Stimulated activated CD4-positive, alpha-beta T cell treated with anti-CD3 and anti-CD28 coated beads, Interleukin-15, amount 100 ng/mL, for 1 hour (primary cell): ENCODE data around the gene PPP2R2D.
"Not testable (repeated sequence)": the region's sequence is repeated elsewhere in the genome, so short reads cannot be mapped to it uniquely, and the experiment has no call there.

ENCODE experiments used
- DNase-seq, 2 donors: peaks; one replicate each; pipeline ENCODE4 v3.0.0-alpha.2; 2020; ENCODE audit warnings: low read depth in 1 of 2, low spot score in 1 of 2

PPP2R2D gene

DNA sequence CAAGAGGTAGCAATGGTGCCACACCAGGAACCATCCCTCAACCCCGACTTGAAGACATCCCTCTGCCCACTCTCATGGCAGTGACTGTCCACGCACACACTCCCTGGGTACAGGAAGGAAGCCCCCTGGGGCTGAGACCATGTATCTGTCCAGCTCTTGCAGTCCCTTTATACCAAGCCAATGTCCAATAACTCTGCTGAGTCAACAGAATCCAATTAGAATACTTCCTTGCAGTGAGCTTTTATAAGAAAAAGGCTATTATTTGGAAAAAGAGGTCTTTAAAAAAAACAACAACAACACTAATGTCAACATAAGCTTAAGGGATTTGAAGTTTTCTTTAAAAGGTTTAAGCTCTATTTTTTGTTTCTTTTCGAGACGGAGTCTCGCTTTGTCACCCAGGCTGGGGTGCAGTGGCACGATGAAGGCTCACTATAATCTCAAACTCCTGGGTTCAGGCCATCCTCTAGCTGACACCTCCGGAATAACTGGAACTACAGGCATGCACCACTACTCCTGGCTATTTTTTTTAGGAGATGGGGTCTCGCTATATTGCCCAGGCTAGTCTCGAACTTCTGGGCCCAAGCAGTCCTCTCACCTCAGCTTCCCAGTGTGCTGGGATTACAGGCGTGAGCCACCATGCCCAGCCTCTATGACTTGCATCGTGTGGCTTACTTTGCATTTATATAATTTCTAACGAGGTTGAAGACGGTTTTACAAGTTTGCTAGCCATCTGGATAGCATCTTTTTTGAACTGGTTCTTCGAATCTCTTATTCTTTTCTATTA lies 73.4 kb downstream of the PPP2R2D start:
- DNase-seq, result no peak

DNA sequence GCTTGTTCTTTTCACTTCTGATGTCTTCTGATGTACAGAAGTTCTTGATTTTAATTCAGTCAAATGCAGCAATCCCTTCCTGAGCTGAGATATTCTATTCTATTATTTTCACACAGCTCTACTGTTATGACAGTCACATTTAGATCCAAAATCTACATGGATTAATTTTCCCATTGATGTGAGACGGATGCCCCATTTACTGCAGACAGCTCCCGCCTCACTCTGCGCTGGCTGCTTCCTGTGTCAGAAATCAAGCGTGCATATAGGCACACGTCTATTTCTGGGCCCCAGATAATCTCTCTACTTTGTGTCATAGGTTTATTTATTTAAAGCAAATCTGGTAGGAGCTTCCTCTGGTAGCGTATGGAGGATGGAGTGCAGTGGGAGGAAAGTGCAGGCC lies 74.2 kb downstream of the PPP2R2D start:
- no peak for DNase-seq

DNA sequence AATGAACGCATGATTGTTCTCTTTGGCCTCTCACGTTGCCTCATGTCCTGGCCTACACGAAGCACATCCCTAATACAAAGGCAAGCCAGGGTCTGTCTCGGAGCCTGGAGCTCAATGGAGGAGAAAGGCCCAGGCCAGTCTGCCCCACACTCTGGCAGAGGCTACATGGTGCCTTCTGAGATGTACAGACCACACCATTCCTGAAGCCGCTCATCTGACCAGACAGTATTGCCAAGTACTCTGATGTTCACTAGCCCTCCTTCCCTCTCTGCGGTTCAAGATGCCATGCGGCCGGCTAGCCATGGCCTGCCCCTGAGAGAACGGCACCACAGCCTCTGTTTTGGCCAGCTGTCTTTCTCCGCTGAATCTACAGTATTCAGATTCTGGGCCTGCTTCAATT lies 75.0 kb downstream of the PPP2R2D start:
- no peak for DNase-seq

DNA sequence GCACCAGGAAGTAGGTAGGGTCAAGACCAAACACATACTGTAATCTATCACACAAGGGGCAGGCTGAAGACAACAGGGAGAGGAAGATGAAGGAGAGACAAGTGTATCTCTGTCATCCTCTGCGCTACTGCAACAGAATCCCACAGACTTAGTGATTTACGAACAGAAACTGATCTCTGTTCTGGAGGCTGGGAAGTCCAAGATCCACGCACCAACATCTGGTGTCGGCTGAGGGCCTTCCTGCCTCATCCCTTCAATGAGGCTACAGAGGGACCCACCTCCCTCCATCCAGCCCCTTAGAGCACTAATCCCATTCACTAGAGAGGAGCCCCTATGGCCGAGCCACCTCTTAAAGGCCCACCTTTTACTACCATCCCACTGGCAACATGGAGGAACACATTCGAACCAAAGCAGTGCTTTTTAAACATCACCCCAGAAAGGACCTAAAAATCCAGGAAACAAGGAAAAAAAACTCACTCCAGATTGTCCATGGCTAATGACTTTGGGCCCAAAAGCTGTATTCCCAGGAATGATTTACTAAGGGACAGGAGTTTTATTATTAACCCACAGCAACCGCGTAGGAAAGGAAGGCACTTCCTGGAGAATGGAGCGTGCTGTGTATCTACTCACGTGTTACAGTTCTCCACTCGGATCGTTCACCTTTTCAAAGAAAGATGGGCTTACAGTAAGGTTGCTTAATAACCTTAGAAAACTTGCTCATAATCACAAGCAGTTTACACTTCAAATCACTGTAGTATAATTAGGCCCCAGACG lies 76.7 kb downstream of the PPP2R2D start:
- no peak for DNase-seq

DNA sequence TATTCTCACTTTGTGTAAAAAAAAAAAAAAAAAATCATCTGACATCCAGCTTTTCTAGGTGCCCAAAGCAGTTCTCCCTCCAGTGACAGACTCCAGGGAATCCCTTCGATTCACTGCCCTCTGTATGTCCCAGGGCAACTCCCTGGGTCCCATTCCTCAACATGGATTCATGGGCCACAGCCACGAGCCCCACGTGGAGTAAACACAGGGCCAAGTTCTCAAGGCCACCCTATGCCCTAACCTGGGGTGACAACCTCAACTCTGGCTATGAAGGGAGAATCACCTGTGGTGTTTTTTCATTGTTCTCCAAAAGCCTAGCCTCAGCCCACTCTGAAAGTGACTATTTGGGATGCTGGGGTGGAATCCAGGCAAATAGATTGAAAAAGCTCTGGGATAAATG lies 77.6 kb downstream of the PPP2R2D start:
- no peak for DNase-seq

DNA sequence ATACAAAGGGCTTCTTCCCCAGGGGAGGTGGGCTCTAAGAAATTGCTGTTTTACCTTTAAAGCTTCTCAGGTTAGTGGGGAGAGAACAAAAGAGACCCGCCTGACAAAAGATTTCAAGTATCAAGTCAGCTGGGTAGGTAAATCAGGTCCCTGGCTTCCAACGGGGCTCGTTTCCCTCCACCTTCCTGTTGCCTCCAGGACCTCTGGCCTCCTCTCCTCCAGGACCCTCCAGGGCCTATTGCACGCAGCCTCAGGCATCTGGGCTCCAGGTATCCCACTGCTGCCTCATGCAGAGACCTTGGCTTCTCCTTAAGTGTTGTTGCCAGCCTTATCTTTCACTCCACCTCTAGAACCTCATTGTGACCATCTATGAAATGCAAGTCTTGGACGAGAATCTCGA lies 78.0 kb downstream of the PPP2R2D start:
- no peak for DNase-seq

DNA sequence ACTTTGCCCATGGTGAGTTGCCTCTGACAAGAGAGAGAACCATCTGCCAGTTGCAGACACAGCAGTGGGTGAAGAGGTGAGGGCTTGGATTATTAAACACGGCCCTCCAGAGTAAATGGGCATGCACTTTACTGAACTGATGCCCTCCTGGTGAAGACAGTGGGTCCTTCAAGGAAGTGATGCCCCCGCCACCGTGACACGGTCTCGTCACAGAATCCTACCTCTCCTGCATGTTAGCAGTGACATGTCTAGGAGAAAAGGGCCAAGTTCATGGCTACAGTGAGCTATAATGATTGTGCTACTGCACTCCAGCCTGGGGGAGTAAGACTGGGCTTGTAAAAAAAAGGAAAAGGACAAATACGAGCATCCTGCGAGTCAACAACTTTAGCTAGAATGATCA lies 78.5 kb downstream of the PPP2R2D start:
- DNase-seq, result no peak

DNA sequence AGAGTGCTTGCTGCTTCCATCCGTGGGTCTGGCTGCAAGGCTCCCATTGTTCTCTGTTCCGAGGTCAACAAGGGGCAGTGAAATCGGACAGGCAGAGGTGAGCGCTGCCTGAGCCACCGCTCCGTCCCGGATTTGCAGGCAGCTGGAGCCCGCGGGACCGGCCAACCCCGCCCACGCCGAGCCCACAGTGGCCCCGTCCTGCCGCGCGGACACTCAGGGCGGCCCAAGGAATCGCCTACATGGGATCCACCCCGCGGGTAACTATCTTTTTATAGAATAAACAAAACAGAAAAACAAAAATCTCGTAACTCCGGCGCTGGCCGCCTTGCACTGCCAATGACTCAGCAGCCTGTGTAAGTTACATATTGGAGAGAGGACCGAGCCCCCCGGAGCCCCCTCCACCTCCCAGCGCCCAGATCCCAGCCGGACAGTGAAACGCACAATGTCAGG lies 79.0 kb downstream of the PPP2R2D start:
- DNase-seq, result no peak

DNA sequence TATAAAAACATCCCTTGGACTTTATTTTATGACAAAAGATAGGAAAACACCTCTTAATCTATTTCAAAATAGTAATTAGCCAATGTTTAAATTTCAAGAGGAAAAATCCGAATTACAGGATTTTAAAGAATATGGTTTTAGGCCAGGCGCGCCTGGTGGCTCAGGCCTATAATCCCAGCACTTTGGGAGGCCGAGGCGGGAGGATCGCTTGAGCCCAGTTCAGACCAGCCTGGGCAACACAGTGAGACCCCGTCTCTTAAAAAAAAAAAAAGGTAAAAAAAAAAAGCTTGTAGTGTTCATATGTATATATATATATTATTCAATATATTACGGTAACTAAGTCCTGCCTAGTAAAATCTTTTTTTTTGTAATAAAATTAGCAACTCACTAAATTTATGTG lies 79.5 kb downstream of the PPP2R2D start:
- no peak for DNase-seq

DNA sequence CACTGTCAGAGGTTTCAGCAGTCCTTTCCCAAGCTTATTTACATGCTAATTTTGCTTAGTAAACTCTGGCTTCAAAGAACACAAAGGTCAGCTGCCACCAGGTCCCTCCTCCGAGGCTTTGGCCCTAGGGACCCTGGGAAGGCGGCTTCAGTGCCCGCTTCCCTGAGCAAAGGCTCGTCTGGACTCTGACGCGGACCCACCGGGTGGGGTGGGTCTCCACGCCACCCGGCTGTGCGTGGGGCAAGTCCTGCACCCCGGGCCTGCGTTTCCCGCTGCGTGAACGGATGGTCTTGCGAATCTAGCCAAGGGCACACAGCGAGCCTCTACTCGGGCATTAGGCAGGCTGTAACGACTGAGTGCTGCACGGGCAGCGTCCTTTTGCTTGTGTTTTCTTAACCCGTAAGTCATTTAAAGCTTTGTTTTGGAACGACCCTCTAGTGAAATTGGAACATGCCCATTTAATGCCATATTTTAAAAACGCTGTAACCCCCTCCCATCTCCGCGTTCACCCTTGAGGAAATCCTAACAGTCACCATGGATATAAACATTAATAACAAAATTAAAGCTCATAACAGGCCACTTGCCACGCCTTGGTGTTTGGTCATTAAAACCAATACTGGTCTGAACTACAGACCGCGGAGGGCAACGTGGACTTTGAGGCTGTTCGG lies 80.1 kb downstream of the PPP2R2D start:
- DNase-seq, result no peak

DNA sequence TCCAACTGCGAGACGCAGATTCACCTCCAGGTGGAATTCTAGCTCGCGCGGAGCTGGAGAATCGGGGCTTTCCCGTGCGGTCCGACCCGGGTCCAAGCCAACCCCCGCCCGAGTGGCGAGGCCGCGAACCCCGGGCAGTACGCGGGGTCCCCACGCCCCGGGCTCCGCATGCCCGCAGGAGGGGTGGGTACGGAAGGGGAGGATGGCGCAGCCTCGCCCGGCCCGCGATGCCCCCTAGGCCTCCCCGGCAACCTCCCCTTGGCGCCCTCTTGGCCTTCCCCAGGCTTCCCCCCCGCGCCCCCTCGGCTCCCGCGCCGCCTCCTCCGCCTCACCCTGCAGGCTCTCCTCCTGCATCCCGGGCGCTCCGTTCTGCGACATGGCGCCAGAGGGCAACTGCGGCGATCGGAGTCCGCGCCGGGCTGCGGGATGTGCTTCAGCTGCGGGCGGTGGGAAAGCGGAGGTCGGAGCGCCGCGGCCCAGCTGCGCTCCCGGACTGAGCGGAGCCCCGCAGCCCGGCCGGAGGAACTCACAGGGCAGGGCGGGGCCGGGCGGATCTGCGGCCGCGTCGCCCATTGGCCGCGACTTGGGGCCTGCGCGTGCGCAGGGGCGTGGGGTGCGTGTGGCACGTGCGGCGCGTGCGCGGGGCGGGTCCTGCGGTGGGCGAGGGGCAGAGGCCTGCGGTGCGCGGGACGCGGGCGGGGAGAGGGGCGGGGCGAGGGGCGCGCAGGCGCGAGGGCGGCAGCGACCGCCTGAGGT lies 80.8 kb downstream of the PPP2R2D start, which contains the start of gene BNIP3:
Gene BNIP3, minus strand, starts transcription at position 495 of the 756 bp plus-strand sequence. Its CDS starts 117 bp downstream, at position 378.
- DNase-seq, result peak; percentile 90 to 99

DNA sequence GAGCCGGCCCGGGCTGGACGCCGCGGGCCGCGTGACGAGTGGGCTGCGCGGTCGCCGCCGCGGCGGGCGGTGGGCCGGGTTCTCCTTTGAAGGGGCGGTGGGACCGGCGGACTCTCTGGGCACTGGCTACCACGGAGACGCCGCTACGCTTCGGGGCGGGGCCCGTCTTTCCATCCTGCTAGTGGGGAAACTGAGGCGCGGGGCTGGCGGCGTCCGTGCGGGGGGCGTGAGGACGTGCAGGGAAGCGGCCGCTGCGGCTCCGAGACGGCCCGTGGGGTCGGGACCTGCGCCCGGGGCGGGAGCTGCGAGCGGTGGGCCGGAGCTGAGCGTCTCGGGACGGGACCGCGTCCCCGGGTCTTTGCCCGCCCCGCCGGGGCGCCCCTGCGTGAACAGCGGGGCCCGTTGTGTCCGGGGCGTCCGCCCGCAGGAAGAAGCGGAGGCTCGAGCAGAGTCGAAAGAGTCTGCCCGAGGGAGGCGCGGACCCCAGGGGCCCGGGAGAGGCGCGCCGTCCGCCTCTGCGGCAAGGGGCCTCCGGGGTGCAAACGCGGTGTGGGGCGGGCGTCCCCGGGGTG lies 81.5 kb downstream of the PPP2R2D start:
- DNase-seq, result no peak

DNA sequence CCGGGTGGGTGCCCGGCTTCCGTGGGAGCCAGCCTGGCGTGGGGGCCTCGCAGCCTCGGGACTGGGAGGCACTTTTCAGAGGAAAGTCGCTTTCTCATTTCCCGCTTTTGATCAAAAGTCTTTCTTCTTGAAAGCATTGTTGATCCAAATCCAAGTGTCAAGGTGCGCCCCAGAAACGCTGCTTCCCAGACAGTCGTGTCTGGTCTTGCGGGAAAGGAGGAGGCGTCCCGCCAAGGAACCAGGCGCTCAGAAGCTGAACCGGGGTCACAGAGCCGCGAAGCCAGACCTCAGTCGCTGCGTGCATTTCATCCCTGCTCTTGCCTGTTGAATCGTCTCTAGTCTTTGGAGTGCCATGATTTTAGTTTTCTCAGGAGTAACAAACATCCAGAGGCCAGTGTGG lies 82.0 kb downstream of the PPP2R2D start:
- no peak for DNase-seq

DNA sequence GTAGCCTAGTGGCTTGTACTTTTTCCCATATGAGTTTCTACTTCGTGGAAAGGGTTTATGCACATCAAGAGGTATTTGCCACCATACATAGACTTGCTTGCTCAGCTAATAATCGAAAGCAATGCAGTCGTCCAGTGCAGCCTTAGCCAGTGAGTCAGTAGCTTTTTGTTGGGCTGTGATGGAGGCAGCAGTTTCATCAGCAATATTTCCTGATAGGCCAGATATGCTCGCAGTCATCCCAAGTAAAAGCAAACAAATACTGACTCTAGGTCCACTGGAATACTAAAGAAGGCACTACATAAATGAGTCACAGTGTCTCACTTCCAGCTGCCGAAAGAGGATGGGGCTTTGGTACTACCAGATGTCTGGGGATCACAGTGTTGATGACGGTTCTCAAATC lies 83.0 kb downstream of the PPP2R2D start:
- DNase-seq, result no peak

DNA sequence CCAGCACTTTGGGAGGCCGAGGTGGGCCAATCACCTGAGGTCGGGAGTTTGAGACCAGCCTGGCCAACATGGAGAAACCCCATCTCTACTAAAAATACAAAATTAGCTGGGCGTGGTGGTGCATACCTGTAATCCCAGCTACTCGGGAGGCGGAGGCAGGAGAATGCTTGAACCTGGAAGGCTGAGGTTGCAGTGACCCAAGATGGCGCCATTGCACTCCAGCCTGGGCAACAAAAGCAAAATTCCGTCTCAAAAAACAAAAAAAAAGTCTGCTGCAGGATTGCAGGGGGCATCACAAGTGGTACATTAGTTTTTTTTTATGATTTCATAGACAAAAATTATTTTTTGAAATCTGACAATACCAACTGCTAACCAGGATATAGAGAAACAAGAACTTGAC lies 86.0 kb downstream of the PPP2R2D start:
- DNase-seq, result not testable (repeated sequence)

DNA sequence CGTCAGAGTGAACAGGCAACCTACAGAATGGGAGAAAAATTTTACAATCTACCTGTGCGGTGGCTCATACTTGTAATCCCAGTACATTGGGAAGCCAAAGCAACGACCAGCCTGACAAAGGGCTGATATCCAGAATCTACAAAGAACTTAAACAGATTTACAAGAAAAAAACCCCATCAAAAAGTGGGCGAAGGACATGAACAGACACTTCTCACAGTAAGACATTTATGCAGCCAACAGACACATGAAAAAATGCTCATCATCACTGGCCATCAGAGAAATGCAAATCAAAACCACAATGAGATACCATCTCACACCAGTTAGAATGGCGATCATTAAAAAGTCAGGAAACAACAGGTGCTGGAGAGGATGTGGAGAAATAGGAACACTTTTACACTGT lies 86.5 kb downstream of the PPP2R2D start:
- DNase-seq, result not testable (repeated sequence)

DNA sequence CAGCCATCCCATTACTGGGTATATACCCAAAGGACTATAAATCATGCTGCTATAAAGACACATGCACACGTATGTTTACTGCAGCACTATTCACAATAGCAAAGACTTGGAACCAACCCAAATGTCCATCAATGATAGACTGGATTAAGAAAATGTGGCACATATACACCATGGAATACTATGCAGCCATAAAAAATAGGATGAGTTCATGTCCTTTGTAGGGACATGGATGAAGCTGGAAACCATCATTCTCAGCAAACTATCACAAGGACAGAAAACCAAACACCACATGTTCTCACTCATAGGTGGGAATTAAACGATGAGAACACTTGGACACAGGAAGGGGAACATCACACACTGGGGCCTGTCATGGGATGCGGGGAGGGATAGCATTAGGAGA lies 87.0 kb downstream of the PPP2R2D start:
- DNase-seq, result not testable (repeated sequence)

DNA sequence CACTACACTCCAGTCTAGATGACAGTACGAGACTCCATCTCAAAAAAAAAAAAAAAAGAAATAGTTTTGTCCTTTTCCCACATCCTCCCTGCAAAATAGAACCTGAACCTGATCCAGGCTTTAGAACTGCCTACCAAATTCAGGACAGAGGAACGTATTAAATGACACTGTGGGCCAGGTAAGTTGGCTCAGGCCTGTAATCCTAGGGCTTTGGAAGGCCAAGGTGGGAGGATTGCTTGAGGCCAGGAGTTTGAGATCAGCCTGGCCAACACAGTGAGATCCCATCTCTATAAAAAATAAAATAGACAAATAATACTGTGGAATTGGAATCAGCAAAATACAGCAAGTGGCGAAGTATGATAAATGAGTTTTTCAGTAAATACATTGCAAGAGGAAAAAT lies 90.9 kb downstream of the PPP2R2D start:
- no peak for DNase-seq

DNA sequence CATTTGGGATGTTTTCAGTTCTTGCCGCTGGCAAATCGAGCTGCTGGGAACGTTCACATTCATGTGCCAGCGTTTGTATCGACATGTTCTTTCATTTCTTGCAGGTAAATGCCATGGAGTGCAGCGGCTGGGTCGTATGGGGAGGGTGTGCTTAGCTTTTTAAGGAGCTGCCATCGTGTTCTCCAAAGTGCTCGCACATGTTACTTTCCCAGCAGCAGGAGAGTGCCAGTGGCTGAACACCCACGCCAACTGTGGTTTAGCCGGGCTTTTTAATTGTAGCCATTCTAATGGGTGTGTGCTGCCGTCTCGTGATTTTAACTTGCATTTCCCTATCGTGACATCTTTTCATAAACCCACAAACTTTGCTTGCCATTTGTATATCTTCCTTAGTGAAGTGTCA lies 92.5 kb downstream of the PPP2R2D start:
- no peak for DNase-seq

DNA sequence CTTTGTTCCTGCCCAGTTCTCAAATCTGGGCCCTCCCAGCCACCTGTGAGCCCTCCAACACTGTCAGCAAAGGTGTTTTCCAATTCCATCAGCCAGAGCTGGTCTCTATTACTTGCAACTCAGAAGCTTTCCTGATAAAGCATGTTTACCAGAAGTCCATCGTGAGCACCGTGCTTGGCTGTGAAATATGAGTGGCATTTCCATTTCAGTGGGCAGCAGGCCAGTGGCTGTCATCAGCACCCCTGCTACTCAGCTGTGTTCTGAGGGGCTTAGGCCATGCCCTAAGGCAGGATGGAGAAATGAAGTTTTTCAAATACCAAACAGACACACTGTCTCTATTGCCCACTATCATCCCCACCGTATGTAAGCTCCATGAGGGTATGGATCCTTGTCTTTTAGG lies 93.6 kb downstream of the PPP2R2D start:
- no peak for DNase-seq
